GM23248 (cell line): ENCODE measurements around the gene PLSCR3.

ENCODE experiments used
- EZH2 ChIP-seq: fragments of 200-600 bp; sonication (generic); IDR thresholded peaks from 2 replicates; pipeline ENCODE4 v1.6.1; 2018; ENCODE audit warnings: antibody characterized with exemption, mild to moderate bottlenecking; ENCODE audit not compliant: insufficient read depth, poor library complexity, severe bottlenecking
- EZH2phosphoT487 ChIP-seq: fragments of 200-600 bp; sonication (generic); IDR thresholded peaks from 2 replicates; pipeline ENCODE4 v1.6.1; 2018; ENCODE audit warnings: antibody characterized with exemption, moderate library complexity, mild to moderate bottlenecking, low read depth; ENCODE audit not compliant: insufficient read depth

DNA sequence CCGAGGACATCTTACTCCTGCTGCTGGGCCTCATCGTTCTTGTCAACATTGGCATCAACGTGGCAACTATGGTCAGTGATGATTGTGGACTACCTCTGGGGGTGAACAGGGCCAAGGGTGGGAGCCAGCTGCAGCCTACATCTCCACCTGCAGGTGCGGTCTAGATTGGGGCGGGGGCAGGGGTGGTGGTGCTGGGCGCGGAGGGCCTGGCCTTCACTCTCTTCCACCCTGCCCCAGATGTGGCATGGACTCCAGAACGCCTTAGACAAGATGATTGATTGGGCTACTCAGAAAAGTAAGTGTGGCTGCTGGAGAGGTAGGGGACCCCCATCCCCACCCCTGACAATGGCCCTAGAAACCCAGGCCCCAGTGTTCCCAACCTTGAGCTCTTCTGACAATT lies 31.4 kb upstream of the PLSCR3 start:
- no peak for TF ChIP-seq EZH2
- TF ChIP-seq EZH2phosphoT487 = no peak
